COLO668 (cell line): ENCODE measurements around the gene ELMO1.

Source experiments
- DNase-seq: peaks from one replicate; lab custom pipeline; 2025; ENCODE audit not compliant: unreplicated experiment; lab: John Stamatoyannopoulos, UW

The ELMO1 gene

GRCh38 chr7:36865019-36865418 is 583.6 kb downstream of the ELMO1 start:
- DNase-seq: no peak

GRCh38 chr7:36863901-36864701 is 584.6 kb downstream of the ELMO1 start:
- no peak for DNase-seq

- DNase-seq: no peak
Measured at GRCh38 chr7:36862771-36863261, 585.8 kb downstream of the ELMO1 start.

- no peak for DNase-seq
Measured at GRCh38 chr7:36861656-36862055, 587.0 kb downstream of the ELMO1 start.

- DNase-seq: no peak
Measured at GRCh38 chr7:36860681-36861080, 588.0 kb downstream of the ELMO1 start.

- no peak for DNase-seq
Measured at GRCh38 chr7:36855330-36855729, 593.3 kb downstream of the ELMO1 start.

GRCh38 chr7:36854652-36855051 is 594.0 kb downstream of the ELMO1 start:
- no peak for DNase-seq

GRCh38 chr7:36852931-36853330 is 595.7 kb downstream of the ELMO1 start:
- no peak for DNase-seq

- no peak for DNase-seq
Measured at GRCh38 chr7:36852017-36852416, 596.6 kb downstream of the ELMO1 start.

GRCh38 chr7:36851382-36851781 is 597.3 kb downstream of the ELMO1 start:
- DNase-seq: no peak

GRCh38 chr7:36847946-36848345 is 600.7 kb downstream of the ELMO1 start:
- DNase-seq: no peak

GRCh38 chr7:36844374-36844773 is 604.3 kb downstream of the ELMO1 start:
- no peak for DNase-seq

- no peak for DNase-seq
Measured at GRCh38 chr7:36840904-36841303, 607.8 kb downstream of the ELMO1 start.

GRCh38 chr7:36838616-36839225 is 609.9 kb downstream of the ELMO1 start:
- no peak for DNase-seq

GRCh38 chr7:36831049-36831448 is 617.6 kb downstream of the ELMO1 start:
- DNase-seq: no peak

GRCh38 chr7:36827726-36828703 is 620.6 kb downstream of the ELMO1 start:
- DNase-seq: no peak

- DNase-seq: no peak
Measured at GRCh38 chr7:36825501-36825900, 623.2 kb downstream of the ELMO1 start.

GRCh38 chr7:36823353-36823752 is 625.3 kb downstream of the ELMO1 start:
- no peak for DNase-seq

- DNase-seq: no peak
Measured at GRCh38 chr7:36821617-36822016, 627.0 kb downstream of the ELMO1 start.

GRCh38 chr7:36820527-36821170 is 628.0 kb downstream of the ELMO1 start:
- DNase-seq: no peak

- no peak for DNase-seq
Measured at GRCh38 chr7:36819639-36820038, 629.0 kb downstream of the ELMO1 start.
